ENCODE data around the gene HOMER3.

- TF ChIP-seq POLR2A (IDR thresholded peaks at IDR 0.05) (no peak), EP300 (IDR thresholded peaks at IDR 0.05) (no peak), CTCF (IDR thresholded peaks at IDR 0.05) (no peak)
Observed at GRCh38 chr19:18967358-18968146, 26.5 kb upstream of the HOMER3 start.
